HG02642 (cell line): ENCODE measurements around the gene FAAP20.

ENCODE experiments used
- ATAC-seq: cut with Tn5 transposase; IDR thresholded peaks from one replicate; pipeline ENCODE4 v1.9.1; 2021; ENCODE audit warnings: mild to moderate bottlenecking; ENCODE audit not compliant: unreplicated experiment, poor library complexity

Gene FAAP20

DNA sequence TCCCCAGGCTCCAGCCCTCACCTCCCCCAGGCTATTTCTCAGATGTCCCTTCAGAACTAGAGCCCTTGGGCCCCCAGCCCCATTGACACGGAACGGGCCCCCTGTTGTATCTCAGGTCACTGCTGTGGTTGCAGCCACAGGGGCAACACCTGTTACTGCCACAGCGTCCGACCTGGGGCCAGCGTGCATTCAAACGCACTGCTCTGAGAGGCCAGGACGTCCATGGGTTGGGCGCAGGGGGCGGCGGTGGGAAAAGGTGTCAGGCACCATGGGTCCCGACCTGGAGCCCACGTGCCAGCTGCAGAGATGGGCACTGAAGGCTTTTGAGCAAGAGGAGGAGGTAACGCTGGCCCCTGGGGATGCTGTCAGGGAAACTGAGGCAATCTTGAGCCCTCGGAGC, 13.3 kb downstream of the FAAP20 start:
- no peak for ATAC-seq

DNA sequence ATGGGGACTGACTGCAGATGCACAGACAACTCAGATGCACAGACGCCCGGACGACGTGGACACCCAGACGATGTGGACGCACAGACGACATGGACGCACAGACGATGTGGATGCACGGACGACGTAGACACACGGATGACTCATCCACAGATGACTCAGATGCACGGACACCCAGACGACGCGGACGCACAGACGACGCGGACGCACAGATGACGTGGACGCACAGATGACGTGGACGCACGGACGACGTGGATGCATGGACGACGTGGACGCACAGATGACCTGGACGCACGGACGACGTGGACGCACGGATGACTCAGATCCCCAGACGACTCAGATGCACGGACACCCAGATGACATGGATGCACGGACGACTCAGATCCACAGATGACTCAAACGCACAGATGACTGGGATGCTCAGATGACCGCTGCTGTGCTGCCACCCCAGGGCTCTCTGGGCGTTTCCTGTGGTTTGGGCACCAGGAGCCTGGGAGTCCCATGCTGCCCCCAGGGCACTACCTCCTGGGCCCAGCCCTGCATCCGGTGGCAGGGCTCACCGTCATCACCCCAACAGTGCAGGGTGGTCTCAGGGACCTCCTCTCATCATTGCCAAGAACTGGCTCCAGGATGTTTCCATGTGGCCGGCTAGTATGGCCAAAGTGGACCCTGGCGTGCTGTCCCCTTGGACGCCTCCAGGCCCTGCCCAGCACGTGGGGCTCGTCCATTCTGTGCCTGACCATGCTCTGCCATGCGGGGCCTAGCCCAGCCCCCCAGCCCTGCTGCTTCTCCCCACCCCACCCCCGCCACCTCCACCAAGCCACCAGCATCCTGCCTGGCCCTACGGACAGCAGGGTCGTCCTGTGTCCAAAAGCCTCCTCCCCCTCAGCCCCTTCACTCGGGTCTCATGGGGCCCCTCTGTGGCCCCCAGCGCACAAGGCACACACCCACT, 14.0 kb downstream of the FAAP20 start:
- ATAC-seq, result no peak

DNA sequence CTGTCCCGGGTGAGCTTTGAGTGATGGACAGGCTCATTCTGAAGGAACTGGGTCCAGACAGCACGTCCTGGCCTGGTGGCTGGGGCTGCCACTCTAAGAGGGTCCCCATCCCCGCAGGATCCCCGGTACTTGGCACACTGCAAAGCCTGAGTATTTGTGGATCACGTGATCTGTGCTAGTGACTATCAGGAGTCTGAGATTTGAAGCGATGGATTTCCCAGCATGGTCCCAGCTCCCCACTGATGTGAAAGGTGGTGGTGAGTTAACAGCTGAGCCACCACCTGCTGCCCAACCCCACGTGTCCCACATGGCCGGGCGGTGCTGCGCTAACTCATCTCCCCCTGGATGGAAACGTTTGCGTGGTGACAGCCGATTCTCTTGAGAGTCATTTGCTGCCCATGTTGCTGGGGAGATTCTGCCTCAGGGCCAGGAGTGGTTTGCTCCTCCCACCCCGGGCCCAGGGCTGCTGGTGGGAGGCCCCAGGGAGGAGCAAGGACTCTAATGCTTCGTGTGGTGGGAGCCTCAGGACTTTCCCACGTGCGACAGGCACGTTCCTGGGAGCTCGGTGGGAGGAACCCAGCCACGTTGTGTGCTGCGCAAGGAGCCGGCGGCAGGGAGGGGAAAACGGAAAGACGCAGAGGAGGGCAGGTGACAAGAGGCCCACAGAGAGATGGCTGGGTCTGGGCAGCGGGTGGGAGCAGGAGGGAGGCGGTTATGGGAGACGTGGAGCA, 15.1 kb downstream of the FAAP20 start:
- ATAC-seq, result no peak

DNA sequence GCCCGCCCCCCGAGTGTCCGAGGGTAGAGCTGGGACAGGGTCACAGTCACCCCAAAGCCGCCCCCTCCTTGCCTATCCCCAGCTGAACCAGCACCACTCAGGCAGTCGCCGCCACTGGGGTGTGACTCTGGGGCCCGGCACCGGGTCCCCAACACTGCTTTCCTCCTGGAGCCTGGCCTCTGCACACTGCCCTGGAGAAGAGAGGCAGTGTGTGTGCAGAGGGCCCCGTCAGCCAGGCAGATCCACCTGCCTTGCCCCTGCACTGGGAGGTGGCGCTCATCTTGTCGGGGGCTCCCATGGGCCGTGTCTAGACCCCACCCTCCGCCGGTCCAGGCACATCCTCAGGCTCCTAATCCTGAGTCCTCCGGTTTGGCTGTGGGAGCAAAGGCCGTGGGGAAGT, 15.7 kb downstream of the FAAP20 start:
- ATAC-seq, result no peak

DNA sequence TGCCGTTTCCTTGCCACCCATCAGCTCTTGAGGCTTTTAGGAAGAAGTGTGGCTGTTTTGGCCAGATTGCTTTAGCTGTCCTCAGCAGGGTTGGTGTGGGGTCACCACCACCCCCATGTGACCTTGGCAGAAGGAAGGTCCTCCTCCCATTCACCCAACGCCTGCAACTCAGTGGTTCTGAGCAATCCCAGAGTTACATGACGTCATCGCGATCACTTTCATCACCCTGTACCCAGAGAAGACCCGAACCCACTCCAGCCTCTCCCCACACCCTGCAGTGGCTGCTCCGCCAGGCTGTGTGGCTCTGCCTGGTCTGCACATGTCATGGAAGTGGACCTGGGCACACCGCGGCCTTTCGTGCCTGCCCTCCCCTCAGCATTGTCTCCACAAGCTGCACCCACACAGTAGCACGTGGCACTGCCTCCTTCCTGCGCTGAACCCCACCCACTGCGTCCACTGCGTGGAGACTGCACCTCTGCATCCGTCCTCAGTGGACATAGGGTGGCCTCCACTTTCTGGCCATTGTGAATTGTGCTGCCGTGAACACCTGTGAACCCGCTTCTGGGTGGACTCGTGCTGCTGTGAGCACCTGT, 16.5 kb downstream of the FAAP20 start:
- no peak for ATAC-seq

DNA sequence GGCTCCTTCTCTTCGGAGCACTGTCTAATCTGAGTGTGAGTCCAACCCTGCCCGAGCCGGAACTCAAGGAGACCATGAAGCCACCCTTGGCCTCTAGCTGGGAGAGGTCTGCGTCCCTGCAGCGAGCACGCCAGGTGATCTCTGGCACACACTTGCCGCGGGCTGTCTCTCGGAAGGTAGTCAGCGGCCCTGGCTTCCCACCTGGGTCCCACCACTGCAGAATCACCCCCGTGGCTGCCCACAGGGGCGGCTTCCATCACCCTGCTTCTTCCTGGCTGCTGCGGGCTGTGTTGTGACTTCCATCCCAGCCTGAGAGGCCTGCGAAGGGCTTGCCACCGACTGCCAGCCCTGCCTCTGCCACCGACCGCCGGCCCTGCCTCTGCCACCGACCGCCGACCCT, 17.0 kb downstream of the FAAP20 start:
- no peak for ATAC-seq

DNA sequence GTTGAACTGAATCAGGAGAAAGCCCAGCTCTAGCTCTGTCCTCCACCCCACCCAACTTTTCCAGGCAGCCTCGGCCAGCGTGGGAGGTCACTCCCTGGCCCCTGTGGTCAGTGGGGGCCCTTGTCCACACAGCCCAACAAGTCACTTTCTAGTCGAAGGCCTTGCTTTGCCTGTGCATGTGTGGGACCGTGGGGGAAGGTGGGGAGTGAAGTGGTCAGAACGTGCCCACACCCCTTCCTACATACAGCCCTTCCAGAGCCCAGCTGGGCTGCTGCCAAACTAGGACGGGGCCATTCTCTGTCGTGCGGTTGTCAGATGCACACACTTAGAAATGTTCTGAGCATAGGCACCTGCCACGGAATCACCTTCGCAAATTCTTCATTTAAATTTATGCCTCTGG, 18.0 kb downstream of the FAAP20 start:
- no peak for ATAC-seq

DNA sequence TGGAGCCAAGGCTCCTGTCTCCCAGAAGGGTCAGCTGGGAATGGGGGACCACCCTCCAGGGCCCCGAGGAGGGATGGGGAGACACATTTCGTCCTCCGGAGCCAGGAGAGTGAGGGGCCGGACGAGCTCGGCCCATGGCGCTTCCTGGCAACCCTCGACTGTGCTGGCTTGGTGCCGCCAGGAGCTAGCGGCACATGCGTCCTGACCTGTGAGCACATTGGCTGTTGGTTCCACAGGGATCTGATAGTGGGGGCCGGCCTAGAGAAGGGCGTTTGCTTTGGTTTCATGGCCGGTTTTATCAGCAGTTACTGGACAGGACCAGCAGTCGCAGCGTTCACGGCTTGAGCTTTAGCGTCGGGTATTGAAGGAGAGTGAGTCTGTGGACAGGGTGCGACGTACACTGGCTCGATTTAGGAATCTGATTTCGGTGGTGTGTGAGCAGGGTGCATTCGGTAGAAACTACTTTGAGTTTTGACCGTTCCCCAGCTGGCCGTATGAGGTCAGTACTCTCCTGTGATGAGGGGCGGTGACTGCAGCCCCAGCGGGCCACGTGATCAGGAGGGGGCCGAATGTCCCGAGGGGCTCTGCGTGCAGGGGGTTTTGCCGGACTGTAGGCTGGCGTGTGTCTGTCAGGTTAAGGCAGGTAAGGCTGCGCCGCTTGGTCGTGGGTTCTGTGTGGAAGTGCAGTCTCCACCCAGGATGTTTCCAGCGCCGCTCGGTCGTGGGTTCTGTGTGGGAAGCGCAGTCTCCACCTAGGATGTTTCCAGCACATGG, 18.7 kb downstream of the FAAP20 start:
- no peak for ATAC-seq

DNA sequence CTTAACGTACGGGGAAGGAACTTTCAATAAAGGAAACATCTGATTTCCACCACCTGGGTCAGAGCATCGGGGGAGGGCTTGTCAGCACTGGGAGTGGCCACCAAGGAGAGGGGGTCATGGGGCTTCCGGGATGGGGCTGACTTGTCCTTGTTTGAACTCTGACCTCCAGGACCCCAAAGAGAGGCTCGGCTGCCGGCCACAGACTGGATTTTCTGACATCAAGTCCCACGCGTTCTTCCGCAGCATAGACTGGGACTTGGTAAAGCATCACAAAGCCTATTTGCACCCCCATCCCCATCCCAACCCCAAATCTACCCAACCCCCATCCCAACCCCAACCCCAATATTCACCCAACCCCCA, 19.5 kb downstream of the FAAP20 start:
- ATAC-seq, result no peak

DNA sequence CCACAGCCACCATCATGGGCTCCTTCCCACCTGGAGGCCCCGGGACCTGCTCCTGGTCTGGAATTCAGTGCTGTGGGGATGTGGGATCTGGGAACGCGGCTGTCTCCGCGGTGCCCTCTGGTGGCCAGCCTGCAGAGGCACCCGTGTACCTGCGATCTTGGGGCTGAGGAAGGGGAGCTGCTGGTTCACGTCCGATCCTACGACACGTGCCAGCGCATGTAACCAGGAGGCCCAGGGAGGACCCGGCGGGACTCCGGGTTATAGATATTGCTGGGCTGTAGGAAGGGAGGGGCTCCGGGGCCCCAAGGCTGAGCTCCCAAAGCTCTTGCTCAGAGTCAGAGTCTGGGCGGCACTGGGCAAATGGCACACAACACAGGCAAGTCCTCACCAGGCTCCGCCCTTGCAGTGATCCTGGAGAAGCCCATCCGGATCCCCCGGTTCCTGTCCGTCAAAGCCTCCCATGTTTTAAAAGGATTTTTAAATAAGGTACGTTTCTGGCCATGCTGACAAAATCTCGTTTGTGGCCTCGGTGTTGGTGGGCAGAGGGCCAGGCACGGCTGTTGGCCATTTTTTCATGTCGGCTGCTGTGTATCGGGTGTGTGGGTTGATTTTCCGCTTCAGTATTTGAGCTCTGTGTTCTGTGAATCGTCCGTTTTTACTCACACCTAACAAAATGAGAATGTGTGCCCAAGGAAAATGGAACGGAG, 20.1 kb downstream of the FAAP20 start:
- ATAC-seq, result no peak

DNA sequence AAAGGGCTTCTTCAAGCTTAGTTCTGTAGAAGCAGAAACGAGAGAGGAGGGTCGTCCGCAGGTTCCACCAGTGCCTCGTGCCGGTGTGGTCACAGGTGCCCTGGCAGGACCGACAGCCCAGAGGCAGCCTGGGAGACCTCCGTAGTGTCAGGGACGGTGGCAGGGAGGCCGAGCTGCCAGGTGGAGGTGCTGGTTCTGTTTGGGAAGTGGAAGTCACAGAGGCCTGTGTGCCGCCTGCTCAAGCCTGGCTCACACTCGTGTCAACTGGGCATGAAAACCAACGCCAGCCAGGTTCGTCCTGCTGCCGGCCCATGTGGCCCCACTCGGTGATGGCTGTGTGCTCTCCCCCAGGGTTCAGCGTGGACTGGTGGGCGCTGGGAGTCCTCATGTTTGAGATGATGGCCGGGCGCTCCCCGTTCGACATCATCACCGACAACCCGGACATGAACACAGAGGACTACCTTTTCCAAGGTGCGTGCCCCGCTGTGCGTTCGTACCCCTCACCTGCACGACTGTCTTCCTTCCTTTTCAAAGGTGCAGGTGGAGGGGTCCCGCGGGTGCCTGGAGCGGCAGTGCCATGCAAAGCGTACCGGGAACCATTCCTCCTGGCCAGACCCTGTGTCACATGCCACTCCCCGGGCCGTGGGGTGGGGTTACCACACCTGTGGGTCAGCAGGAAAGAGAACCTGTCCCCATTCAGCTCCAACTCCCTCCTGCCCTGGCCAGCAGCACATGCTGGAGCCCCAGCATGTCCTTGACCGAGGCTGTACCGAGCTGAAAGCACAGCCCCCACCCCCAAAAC, 20.8 kb downstream of the FAAP20 start:
- ATAC-seq, result no peak

DNA sequence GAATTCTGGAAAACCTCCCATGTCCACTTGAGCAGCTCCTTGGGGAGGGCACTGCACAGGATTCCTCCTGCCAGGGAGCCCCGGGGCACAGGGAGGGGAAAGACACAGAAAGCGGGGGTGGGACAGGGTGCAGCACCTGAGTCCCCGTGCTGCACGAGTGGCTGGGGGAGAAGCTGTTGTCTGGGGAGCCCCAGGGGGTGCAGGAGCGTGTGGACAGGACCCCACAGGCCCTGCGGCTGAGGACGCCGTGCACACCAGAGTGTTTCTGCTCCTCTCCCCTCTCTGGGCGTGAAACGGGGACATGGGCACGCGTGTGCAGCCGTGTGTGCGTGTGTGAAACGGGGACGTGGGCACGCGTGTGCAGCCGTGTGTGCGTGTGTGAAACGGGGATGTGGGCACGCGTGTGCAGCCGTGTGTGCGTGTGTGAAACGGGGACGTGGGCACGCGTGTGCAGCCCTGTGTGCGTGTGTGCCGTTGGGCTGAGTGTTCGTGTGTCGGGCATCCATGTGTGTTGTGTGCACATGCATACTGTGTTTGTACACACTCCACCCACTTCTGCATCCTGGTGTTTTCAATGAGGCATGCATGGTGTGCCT, 21.9 kb downstream of the FAAP20 start:
- no peak for ATAC-seq

DNA sequence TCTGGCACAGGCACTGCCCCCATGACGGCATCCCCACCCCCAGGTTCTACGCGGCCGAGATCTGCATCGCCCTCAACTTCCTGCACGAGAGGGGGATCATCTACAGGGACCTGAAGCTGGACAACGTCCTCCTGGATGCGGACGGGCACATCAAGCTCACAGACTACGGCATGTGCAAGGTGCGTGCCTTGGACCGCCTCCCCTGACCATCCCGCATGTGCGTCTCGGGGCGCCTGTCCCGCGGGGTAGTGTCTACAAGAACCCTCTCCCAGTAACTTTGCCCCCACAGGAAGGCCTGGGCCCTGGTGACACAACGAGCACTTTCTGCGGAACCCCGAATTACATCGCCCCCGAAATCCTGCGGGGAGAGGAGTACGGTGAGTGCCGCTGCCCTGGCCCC, 22.6 kb downstream of the FAAP20 start:
- no peak for ATAC-seq

DNA sequence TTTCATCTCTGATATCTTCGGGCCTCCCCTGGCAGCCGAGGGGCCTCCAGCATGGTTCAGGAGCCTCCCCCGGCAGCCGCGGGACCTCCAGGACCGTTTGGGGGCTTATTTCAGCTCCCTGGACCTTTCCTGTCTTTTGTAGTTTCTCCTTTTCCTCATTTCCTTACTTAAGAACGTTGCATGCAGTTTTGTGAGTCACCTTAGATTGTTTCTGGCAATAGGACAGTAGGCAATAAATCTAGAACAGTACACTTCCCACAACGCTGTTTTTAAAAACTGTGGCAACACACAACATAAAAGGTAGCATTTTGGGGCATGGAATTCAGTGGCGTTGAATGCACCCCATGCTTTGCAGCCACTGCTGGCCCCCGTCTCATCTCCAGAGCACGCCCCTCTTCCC, 24.4 kb downstream of the FAAP20 start:
- ATAC-seq, result no peak

DNA sequence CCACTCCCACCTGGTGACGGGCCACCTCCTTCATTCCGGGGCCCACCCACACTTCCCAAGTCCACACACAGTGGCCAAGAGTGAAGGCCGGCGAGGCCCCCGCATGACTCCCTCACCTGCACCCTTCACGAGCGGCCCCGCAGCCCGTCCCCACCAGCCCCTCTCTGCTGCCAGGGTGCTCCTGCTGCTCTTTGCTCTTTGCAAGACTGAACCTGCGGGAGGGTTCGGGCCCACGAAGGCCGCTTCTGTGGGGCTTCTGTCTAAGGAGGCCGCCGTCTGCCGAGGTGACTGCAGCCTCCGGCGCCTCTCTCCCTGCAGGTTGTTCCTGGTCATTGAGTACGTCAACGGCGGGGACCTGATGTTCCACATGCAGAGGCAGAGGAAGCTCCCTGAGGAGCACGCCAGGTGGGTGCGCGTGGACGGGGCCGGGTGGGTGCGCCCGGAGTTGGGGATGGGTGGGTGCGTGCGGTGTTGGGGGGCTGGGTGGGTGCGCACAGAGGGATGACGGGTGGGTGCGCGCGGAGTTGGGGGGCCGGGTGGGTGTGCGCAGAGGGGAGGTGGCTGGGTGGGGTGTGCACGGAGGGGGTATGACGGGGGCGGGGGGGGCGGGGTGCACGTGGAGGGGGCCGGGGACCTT, 25.3 kb downstream of the FAAP20 start:
- no peak for ATAC-seq

DNA sequence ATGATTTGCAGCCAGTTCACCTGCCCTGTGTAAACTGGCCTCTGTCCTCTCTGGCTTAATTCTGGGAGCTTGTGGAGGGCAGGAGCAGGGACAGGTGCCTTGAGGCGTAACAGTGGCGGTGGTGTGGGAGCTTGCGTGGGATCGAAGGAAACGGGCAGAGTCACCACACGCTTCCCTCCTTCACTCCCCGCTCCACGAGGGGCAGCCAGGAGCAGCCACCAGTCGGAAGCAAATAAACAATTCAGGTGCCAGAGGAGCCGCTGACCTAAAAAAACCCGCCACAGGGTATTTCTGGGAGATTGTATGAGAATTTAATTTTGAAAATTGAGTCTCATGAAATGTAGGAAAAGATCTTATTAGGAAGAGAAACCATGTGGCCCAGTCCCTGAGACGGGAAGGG, 26.0 kb downstream of the FAAP20 start:
- no peak for ATAC-seq

DNA sequence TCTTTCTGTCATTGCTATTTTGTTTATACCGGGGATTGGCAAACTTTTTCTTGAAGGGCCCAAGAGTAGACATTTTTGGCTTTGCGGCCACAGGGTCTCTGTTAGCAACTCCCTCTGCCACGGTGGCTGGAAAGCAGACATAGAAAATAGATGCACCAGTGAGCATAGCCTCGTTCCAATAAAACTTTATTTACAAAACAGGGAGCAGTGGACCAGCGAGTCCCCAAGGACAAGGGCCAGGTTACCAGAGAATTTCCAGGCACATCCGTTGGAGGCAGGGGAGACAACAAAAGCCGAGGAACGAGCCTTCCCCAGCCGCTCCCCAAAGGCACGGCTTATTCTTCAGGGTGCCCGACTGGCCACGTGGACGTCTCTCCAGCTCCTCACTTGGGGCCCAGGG, 26.5 kb downstream of the FAAP20 start:
- ATAC-seq, result no peak

DNA sequence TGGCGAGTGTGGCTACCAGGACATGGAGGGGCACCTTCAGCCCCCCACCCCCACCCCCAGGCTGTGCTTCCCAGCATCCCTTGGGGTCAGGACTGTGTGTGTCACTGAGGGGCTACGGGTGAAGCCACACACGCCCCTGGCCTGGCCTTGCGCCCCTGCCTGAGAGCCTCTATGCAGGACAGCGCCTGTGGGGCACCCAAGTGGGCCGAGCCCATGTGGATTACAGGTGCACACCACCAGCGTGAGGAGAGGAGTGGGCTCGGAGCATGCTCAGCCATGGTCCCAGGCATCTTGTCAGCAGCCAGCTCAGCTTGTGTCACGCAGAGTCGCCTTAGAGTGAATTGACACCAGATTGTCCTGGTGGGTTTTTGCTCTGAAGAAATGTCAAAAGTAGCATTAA, 27.9 kb downstream of the FAAP20 start:
- no peak for ATAC-seq
